Hematopoietic multipotent progenitor cell (in vitro differentiated cells): ENCODE data around the gene ENOX1. TPM values are rescaled to one million over a fixed set of nuclear protein-coding genes. Genes with fewer than 3 reads are reported as not detected.

Experiments used
- DNase-seq, 3 donors: peaks; one replicate each; pipeline ENCODE4 v3.0.0-alpha.2; 2011 to 2015; ENCODE audit warnings: low read depth in 2 of 3, low spot score in 2 of 3
- total RNA-seq: library from RNA; depleted of rRNA; stranded (reverse); fragments of >200 nt; gene quantifications from one replicate; pipeline ENCODE4 v1.2.3, GENCODE V29; 2012

ENOX1 gene
- total RNA-seq, 1 donor = 0.54 TPM

- DNase-seq = peak in 2 of 3 donors; percentile 50 to 55
Observed at GRCh38 chr13:43785650-43786471, 911 bp downstream of the ENOX1 start.

DNA sequence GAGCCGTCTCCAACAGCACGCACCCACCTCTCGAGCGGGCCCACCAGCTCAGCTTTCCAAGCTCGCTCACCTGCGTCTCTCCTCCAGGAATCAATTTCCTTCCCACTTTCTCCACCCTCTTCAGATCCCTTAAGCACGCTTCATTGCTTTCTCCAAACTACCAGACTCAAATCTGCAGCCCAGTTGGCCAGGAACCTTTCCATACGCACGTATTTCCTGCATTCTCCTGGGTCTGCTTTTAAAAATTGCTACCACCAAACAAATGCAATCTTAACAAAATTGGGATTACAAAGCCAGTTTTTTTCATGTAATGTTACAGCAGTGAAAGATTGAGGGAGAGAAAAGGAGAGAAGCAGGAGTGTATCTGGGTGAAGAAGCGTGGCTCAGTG lies 1.5 kb downstream of the ENOX1 start:
- DNase-seq = no peak

DNA sequence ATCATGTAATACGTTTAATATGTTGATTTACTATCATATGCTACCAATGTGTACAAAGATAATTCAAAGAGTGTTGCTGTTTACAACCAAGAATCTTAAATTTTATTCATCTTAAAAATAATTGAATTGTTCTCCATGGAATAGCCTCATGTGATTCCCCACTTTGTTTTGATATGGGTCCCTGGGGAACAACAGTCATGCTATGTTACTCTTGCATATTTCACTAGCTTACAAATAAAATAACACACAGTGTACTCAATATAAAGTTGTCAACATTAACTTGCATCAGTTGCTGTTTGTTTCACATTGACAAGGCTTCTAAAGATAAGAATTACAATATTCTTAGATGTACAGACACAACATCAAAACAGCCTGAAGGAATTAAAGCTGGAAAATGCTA lies 2.3 kb downstream of the ENOX1 start:
- no peak for DNase-seq

DNA sequence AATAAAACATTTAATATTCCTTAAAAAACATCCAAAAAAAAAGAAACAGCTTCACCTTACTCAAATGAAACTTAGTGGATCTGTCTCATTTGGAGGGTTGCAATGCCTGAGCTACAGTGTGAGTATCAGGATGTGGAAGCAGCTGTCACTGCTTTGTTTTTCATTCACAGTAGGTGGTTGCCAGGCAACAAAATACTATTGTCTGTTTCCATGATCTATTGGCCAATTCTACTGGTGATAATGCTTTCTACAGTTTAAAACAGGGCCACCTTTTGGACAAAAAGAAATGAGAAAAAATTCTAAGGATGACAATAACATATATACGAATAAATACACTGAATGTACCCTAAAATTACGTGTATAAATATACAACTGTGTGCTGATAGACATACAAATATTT lies 3.0 kb downstream of the ENOX1 start:
- DNase-seq = peak in 2 of 3 donors; percentile 75 to 92

- no peak for DNase-seq
Observed at GRCh38 chr13:43782686-43783085, 4.1 kb downstream of the ENOX1 start.

DNA sequence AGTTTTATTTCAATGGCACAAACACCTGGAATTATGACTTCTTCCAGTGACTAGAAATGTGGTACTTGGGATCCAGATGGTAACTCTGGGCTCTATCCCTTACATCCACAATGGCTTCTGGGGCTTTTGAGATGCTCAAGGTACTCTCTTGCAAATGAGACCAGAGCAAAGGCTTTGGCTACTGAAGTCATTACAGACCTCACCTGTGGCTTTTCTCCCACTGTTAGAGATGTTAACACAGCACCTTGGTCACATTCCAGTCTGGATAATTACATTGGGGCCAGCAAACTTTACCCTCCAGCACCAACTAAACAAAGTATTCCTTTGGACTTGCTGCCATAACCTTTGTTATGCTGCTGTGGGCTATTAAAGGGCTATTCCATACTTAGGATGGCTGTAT lies 6.1 kb downstream of the ENOX1 start:
- no peak for DNase-seq

DNA sequence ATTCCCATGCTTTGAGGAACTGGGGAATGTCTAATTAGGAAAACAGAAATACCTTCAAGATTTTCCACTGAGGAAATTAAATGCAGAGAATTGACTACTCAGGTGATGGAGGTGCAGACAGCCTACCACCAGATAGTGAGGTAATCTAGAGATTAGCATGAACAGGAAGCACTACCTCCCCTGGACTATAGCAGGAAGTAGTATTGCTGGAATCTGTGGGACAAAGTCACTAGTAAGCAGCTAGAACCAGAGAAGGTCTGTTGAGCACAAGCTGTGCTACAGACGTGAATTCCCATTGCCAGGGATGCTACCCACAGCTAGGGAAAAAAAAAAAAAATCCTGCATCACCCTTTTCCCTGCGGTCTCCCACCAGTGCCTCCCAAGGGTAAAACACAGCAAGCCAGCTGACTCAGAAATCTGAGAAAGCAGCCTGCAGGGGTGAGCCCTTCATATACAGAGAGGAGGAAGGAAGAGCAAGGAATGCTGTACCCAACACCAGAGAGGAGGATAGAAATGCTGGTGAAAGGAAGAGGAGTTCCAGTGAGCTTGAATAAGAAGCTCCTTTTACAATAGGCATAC lies 10.2 kb downstream of the ENOX1 start:
- no peak for DNase-seq

GRCh38 chr13:43776006-43776405 lies 10.8 kb downstream of the ENOX1 start:
- no peak for DNase-seq

GRCh38 chr13:43773602-43774001 lies 13.2 kb downstream of the ENOX1 start:
- no peak for DNase-seq

DNA sequence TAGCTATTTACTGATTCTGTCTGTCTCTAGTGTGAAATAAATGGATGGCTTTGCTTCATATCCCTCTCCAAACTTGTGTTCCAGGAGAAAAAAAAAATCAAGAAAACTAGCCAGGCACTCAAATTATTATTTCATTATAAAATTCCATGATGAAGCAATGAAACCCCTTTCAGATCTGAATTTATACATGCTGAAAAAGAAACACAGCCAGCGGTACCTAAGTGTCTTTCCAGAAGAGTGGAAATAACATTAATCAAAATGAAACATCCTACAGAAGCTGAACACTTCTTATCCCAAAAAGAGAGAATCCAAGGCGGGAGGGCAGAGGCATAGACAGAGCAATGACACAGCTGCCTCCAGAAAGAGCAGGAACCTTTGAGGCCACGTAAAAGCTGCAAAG lies 15.9 kb downstream of the ENOX1 start:
- no peak for DNase-seq

GRCh38 chr13:43769529-43769928 lies 17.2 kb downstream of the ENOX1 start:
- no peak for DNase-seq

DNA sequence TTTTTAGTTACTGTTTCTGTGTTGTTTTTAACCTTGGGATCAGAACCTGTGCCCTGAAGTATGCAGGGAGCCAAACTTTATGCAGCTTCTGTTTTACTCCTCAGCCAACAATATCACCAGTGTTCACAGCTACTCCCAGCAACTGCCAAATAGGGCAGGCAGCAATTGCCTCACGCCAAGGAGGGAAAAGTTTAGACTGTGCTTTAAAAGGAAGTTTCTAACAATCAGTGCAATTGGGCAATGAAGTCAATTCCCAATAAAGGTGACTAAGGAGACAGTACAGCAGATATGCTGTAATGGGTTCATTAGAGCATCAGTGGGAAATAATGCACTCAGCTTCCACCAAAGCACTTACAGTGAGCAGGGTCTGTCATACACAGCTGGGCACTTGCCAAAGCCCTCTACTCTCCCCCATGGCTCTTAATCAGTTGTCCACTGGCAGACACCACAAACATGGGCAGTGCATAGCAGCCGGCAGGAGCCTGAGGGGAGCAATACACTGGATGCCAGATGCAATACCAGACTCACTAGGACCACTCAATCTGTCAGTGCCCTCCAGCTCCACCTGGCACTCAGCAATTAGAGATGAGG lies 19.3 kb downstream of the ENOX1 start:
- no peak for DNase-seq

DNA sequence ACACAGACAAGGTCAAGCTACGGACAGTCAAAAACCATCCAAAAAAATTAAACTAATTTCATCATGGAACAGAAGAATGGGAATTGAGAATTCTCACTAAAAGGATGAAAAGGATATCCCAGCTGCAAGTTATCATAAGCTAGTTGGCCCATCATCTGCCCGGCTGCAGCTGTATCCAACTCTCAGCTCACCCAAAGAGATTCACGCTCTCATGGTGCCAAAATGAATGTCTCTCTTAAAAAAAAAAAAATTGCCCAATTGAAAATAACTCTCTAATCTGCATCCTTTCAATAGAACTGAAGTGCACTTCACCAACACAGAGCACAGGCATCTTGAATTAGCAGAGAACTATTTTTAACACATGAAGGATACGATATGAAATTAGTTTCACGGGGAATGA lies 20.0 kb downstream of the ENOX1 start:
- DNase-seq = no peak

GRCh38 chr13:43764349-43764748 lies 22.4 kb downstream of the ENOX1 start:
- DNase-seq = no peak

GRCh38 chr13:43763143-43763759 lies 23.5 kb downstream of the ENOX1 start:
- DNase-seq = no peak

- no peak for DNase-seq
Observed at GRCh38 chr13:43761616-43762315, 25.0 kb downstream of the ENOX1 start.

DNA sequence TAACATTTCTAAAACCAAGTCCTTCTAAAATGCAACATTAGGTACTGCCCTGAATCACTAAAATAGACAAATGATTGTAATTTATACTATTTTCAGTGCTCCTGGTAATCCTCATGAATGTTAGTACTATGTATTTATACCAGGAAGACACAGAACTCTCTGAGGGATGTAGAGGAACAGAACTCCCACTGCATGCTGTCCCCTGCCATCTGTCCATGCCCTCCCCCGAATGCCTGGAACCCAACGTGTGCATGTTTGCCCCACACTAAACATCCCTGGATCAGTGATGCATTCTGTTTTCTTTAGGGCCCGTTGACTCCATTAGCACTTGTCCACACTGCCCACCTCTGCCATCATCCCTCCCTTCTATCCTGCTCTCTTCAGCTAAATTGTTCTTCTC lies 26.5 kb downstream of the ENOX1 start:
- DNase-seq = no peak

GRCh38 chr13:43758834-43759233 lies 27.9 kb downstream of the ENOX1 start:
- no peak for DNase-seq

- DNase-seq = no peak
Observed at GRCh38 chr13:43757266-43757665, 29.5 kb downstream of the ENOX1 start.

DNA sequence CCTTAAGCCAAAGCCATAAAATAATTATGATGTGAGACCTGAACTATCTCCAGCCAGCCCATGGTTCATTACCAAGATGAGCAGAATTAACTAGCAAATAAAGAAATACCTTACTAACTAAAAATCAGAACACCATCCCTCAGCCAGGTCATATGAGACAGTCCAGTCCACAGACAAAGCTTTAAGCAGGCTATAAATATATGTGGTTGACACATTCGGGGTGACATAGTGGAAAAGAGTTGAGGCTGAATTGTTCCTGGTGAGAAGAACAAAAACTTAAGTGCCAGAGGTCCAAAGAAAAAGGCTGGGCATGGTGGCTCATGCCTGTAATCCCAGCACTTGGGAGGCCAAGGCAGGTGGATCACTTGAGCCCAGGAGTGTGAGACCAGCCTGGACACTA lies 30.9 kb downstream of the ENOX1 start:
- DNase-seq = no peak

DNA sequence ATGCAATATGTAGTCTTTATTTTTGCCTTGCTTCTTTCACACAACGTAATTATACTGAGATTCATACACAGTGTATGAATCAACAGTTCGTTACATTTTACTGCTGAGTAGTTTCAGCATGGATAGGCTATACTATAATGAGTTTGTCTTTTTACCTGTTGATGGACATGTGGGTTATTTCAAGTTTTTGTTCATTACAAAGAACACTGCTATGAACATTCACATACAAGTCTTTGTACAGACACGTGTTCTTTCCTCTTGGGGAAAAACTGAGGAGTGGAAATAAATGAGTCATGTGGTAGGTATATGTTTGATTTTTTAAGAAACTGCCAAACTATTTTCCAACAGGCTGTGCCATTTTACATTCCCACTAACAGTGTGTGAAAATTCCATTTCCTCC lies 35.1 kb downstream of the ENOX1 start:
- no peak for DNase-seq
